Measurements from ENCODE around the gene ATP1B1. TPM values are rescaled to one million over a fixed set of nuclear protein-coding genes. Genes with fewer than 3 reads are reported as not detected.

Gene ATP1B1
- total RNA-seq, 1 experiment from 2014 or later = 44.4 TPM

- Histone ChIP-seq H4K20me1 (ENCODE audit: control insufficient read depth, insufficient read depth, insufficient read length) (no peaks in the 10 kb centered on the region), H4K91ac (ENCODE audit: insufficient read length, low read depth, low read length) (no peak overlapping the region), H3K23me2 (ENCODE audit: insufficient read length, low read depth, low read length, poor library complexity, severe bottlenecking) (no peaks in the 10 kb centered on the region), H3K27me3 (ENCODE audit: insufficient read depth, low read length) (no peaks in the 10 kb centered on the region), H3K14ac (ENCODE audit: insufficient read depth, low read length) (no peak overlapping the region), H3K79me2 (ENCODE audit: insufficient read depth, low read length) (no peaks in the 10 kb centered on the region), H2BK5ac (ENCODE audit: insufficient read length, low read length) (no peak overlapping the region), H3K79me1 (ENCODE audit: insufficient read depth, low read depth, low read length, poor library complexity, severe bottlenecking) (no peaks in the 10 kb centered on the region), H3K4me1 (ENCODE audit: insufficient read depth, low read length) (no peaks in the 10 kb centered on the region), H3K4me2 (ENCODE audit: insufficient read depth, insufficient read length, low read length) (no peak overlapping the region), H2BK20ac (ENCODE audit: low read depth, low read length, poor library complexity, severe bottlenecking) (no peak overlapping the region), H4K8ac (replicated peaks; ENCODE audit: insufficient read length, low read depth, low read length) (no peak overlapping the region), H3K27ac (ENCODE audit: insufficient read length, low read depth, low read length) (no peak overlapping the region), H3K18ac (ENCODE audit: insufficient read length, low read depth, low read length) (no peak overlapping the region), H2AK5ac (ENCODE audit: insufficient read length, low read length) (no peak overlapping the region), H3K4ac (ENCODE audit: low read depth, low read length) (no peak overlapping the region), H3K23ac (ENCODE audit: insufficient read length, low read depth, low read length) (no peak overlapping the region), H2BK12ac (ENCODE audit: insufficient read length, low read depth, low read length) (no peak overlapping the region), H3T11ph (ENCODE audit: low read length) (no peak overlapping the region), H3K9ac (ENCODE audit: extremely low read depth, insufficient read length, low read length) (no peak overlapping the region), H2BK15ac (ENCODE audit: low read depth, low read length) (no peak overlapping the region), H3K56ac (ENCODE audit: insufficient read length, low read depth, low read length) (no peak overlapping the region), H4K5ac (ENCODE audit: insufficient read length, low read depth, low read length) (no peak overlapping the region), H2BK120ac (ENCODE audit: low read depth, low read length, poor library complexity, severe bottlenecking) (no peak overlapping the region), H3K9me3 (ENCODE audit: control insufficient read depth, low read depth, low read length) (no peaks in the 10 kb centered on the region), H2AFZ (ENCODE audit: low read length) (no peak overlapping the region)
- H3K4me3 Mint-ChIP-seq = no peak overlapping the region
- peaks cover 13 to 16% of the 10 kb centered on the region in 2 experiments; a peak in 4 of 5 replicates for H3K9me3 Mint-ChIP-seq
- no peak for DNase-seq
- peaks cover under 1% of the 10 kb centered on the region in 2 experiments; a peak in 3 of 4 replicates for H3K4me1 Mint-ChIP-seq
- peaks cover 0 to 13% (median 0%) of the 10 kb centered on the region in 3 experiments; a peak in 2 of 7 replicates for H3K36me3 Mint-ChIP-seq (ENCODE audit: insufficient read depth in 1 of 3, low read depth in 3 of 3)
- no peaks in the 10 kb centered on the region for H3K27me3 Mint-ChIP-seq (ENCODE audit: low read depth)
- no peak overlapping the region for H3K27ac Mint-ChIP-seq
- TF ChIP-seq CTCF (conservative IDR thresholded peaks at IDR 0.05) = no peak
Measured at GRCh38 chr1:169062152-169062551, 44.3 kb upstream of the ATP1B1 start.

Data from H9 (cell line).